Gastroesophageal sphincter (tissue), 3 donors: ENCODE results near the gene MGST3.
A peak's percentile ranks its signal among the peaks of the same experiment; 100 is the strongest.

Experiments
- CTCF ChIP-seq, 4 experiments: fragments of 200-600 bp in 2 of 4; fragments of 450-650 bp in 2 of 4; sonication (generic) in 1 of 4; IDR thresholded peaks; one replicate each; pipeline ENCODE4 v1.5.1; 2017 to 2019; ENCODE audit warnings: antibody characterized with exemption in 4 of 4, mild to moderate bottlenecking in 2 of 4, moderate library complexity in 2 of 4
- EP300 ChIP-seq: sonication (generic); formaldehyde crosslinking; IDR thresholded peaks from one replicate; pipeline ENCODE4 v1.6.1; 2017; ENCODE audit warnings: antibody characterized with exemption, mild to moderate bottlenecking
- POLR2A ChIP-seq, 2 donors: fragments of 450-650 bp; IDR thresholded peaks; one replicate each; pipeline ENCODE4 v1.6.1; 2017; ENCODE audit warnings: antibody characterized with exemption in 2 of 2, mild to moderate bottlenecking in 2 of 2, moderate library complexity in 1 of 2
- POLR2AphosphoS5 ChIP-seq: sonication (generic); formaldehyde crosslinking; IDR thresholded peaks from one replicate; pipeline ENCODE4 v1.6.1; 2017; ENCODE audit warnings: antibody characterized with exemption

GRCh38 chr1:165630629-165631341, at the start of gene MGST3:
- TF ChIP-seq POLR2A (IDR thresholded peaks at IDR 0.05) (peak; percentile 81 to 83), CTCF (IDR thresholded peaks at IDR 0.05) (no peak), POLR2AphosphoS5 (peak; percentile 90), EP300 (no peak)
